ENCODE measurements around the gene EFHC1. TPM values are rescaled to one million over a fixed set of nuclear protein-coding genes. Genes with fewer than 3 reads are reported as not detected.

Gene EFHC1
- total RNA-seq, 2 donors from 2014 or later = 3.1 to 3.7 TPM

GRCh38 chr6:52508261-52508739 lies 88.2 kb downstream of the EFHC1 start:
- Mint-ChIP-seq H3K4me1 (no peaks in the 10 kb centered on the region), H3K27ac (peak overlapping the region; percentile 37), H3K4me3 (no peak overlapping the region), H3K27me3 (no peaks in the 10 kb centered on the region), H3K36me3 (ENCODE audit: low read depth) (peaks cover 34% of the 10 kb centered on the region), H3K9me3 (no peaks in the 10 kb centered on the region)
- ATAC-seq (replicated peaks) = no peak

DNA sequence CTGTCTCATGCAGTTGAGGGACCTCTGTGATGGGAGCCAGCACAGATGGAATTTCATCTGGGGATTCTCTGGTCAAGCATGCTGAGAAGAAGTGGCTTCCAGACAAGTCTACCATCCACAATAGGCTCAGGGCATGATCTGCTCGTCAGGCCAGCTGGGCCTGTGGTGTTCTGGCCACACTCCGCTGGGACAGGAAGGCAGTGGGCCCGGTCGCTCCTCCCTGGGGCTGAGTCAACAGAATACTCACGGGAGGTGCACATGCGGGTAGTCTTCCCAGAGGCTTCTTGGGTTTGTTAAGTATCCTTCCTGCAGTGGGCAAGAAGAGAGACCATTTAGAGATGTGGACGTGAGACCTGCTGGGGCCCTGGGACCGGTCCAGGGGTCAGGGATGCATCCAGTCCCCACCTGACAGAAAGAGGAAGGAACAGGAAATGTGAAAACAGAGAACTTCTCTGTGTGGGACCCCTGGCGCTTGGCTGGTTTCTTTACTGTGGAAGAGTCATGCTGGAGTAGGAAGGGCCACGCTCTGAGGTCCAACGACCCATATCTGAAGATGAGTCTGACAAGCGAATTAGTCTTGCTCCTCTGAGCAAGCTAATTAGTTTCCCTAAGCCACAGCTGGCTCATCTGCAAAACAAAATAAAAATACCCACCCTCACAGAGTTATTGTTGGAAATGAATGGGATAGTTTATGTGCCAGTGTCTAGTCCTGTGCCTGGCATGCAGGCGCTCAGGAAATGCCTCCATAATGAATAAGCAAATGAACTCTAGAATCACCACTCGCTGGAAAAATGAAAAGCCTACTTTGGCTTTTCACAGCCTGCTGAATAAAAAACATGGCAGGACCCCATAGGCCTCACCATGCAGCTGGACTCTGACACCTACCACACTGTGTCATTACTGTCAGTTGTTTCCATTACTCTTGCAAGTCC lies 89.4 kb downstream of the EFHC1 start:
- H3K4me3 Mint-ChIP-seq = no peak overlapping the region
- peaks cover 44% of the 10 kb centered on the region for H3K36me3 Mint-ChIP-seq (ENCODE audit: low read depth)
- H3K4me1 Mint-ChIP-seq = no peaks in the 10 kb centered on the region
- ATAC-seq (replicated peaks) = no peak
- no peaks in the 10 kb centered on the region for H3K9me3 Mint-ChIP-seq
- H3K27me3 Mint-ChIP-seq = no peaks in the 10 kb centered on the region
- no peak overlapping the region for H3K27ac Mint-ChIP-seq

GRCh38 chr6:52510213-52510562 lies 90.0 kb downstream of the EFHC1 start:
- Mint-ChIP-seq H3K36me3 (ENCODE audit: low read depth) (peaks cover 50% of the 10 kb centered on the region), H3K4me3 (no peak overlapping the region), H3K27me3 (no peaks in the 10 kb centered on the region), H3K4me1 (no peaks in the 10 kb centered on the region), H3K9me3 (no peaks in the 10 kb centered on the region), H3K27ac (no peak overlapping the region)
- no peak for ATAC-seq (replicated peaks)

DNA sequence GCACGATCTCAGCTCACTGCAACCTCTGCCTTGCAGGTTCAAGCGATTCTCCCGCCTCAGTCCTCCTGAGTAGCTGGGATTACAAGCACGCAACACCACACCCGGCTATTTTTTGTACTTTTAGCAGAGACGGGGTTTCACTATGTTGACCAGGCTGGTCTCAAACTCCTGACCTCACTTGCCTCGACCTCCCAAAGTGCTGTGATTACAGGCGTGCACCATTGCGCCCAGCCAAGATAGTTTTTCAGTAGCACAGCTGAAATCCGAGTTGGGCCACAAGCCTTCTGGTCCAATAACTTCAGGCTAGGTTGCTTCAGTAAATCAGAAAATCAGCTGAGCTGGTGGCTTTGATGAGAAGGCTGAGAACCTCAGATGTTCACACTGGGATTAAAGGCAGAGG lies 91.0 kb downstream of the EFHC1 start:
- no peak for ATAC-seq (replicated peaks)
- Mint-ChIP-seq H3K4me3 (no peak overlapping the region), H3K9me3 (no peaks in the 10 kb centered on the region), H3K4me1 (no peaks in the 10 kb centered on the region), H3K27ac (no peak overlapping the region), H3K36me3 (ENCODE audit: low read depth) (peaks cover 59% of the 10 kb centered on the region), H3K27me3 (no peaks in the 10 kb centered on the region)

DNA sequence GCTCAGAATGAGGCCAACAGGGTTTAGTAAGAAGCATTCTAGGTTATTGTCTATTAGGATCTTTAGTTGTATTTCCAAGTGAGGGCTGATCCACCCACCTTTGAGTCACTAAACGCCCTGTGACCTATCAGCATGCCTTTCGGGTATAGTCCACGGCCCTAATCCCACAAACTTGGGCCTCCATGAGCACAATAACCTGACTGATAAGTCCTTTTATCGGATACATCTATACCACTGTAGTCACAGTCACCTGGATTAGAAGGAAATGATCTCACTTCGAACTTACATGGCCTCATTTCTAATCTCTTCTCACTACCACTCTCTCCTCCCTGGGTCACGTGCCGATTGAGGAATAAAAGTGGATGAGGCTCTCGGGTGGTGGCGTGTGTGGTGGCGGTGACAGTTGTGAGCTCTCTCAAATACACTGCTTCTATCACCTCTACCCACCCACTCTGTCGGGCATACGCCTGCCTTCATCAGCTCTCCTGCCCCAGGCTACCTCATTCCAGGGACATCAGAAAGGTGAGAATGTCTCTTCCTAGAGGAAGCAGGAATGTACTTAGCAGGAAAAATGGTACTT lies 91.5 kb downstream of the EFHC1 start:
- Mint-ChIP-seq H3K36me3 (ENCODE audit: low read depth) (peaks cover 59% of the 10 kb centered on the region), H3K27ac (no peak overlapping the region), H3K27me3 (no peaks in the 10 kb centered on the region), H3K9me3 (no peaks in the 10 kb centered on the region), H3K4me3 (no peak overlapping the region), H3K4me1 (no peaks in the 10 kb centered on the region)
- no peak for ATAC-seq (replicated peaks)

- H3K36me3 Mint-ChIP-seq (ENCODE audit: low read depth) = peaks cover 59% of the 10 kb centered on the region
- ATAC-seq (replicated peaks) = no peak
- H3K4me1 Mint-ChIP-seq = no peaks in the 10 kb centered on the region
- H3K27ac Mint-ChIP-seq = no peak overlapping the region
- no peaks in the 10 kb centered on the region for H3K27me3 Mint-ChIP-seq
- H3K9me3 Mint-ChIP-seq = no peaks in the 10 kb centered on the region
- H3K4me3 Mint-ChIP-seq = no peak overlapping the region
Observed at GRCh38 chr6:52512199-52512598, 92.1 kb downstream of the EFHC1 start.

- Mint-ChIP-seq H3K36me3 (ENCODE audit: low read depth) (peaks cover 46% of the 10 kb centered on the region), H3K27ac (no peak overlapping the region), H3K4me3 (no peak overlapping the region), H3K4me1 (peaks cover 5% of the 10 kb centered on the region), H3K9me3 (no peaks in the 10 kb centered on the region), H3K27me3 (no peaks in the 10 kb centered on the region)
- ATAC-seq (replicated peaks) = no peak
Observed at GRCh38 chr6:52513464-52513863, 93.3 kb downstream of the EFHC1 start.

- no peak for ATAC-seq (replicated peaks)
- peaks cover 43% of the 10 kb centered on the region for H3K36me3 Mint-ChIP-seq (ENCODE audit: low read depth)
- H3K9me3 Mint-ChIP-seq = no peaks in the 10 kb centered on the region
- no peak overlapping the region for H3K4me3 Mint-ChIP-seq
- H3K27me3 Mint-ChIP-seq = no peaks in the 10 kb centered on the region
- H3K27ac Mint-ChIP-seq = no peak overlapping the region
- H3K4me1 Mint-ChIP-seq = peaks cover 5% of the 10 kb centered on the region
Observed at GRCh38 chr6:52513896-52514295, 93.8 kb downstream of the EFHC1 start.

GRCh38 chr6:52514514-52514913 lies 94.4 kb downstream of the EFHC1 start:
- no peak for ATAC-seq (replicated peaks)
- Mint-ChIP-seq H3K27ac (peak overlapping the region; percentile 65), H3K9me3 (no peaks in the 10 kb centered on the region), H3K4me1 (peaks cover 5% of the 10 kb centered on the region), H3K36me3 (ENCODE audit: low read depth) (peaks cover 48% of the 10 kb centered on the region), H3K27me3 (no peaks in the 10 kb centered on the region), H3K4me3 (no peak overlapping the region)

DNA sequence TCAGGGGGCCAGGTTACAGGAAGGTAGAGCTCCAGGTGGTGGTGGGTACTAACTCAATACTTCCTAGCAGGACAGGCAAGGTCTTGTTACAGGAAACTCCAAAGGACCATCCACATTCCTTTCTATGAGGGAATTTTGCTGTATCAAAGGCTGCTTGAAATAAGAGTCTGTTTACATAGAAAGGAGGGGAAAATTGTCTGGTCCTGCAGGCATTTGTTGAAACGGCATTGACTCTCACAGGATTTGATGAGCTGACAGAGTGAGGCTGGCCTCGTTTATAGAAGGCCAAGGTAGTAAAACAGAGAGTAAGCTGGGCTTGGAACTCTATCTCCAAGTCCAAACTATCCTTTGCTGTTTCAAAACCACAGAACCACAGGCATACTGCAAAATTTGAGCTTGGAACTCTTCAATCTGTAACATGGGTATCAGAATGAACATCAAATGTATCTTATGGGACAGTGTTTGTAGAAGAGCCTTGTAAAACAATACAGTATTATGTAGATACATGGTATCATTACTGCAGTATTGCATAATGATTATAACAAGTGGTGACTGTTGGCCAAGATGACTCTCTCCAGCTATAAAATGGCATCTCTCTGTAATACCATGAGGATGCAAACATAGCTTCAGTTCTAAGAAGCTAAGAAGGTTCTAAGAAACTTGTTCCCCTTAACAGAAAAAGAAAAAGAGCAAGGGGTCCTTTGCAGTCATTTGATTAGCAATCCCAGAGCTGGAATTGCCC lies 95.2 kb downstream of the EFHC1 start:
- peaks cover 52% of the 10 kb centered on the region for H3K36me3 Mint-ChIP-seq (ENCODE audit: low read depth)
- no peak for ATAC-seq (replicated peaks)
- H3K4me1 Mint-ChIP-seq = peaks cover 5% of the 10 kb centered on the region

DNA sequence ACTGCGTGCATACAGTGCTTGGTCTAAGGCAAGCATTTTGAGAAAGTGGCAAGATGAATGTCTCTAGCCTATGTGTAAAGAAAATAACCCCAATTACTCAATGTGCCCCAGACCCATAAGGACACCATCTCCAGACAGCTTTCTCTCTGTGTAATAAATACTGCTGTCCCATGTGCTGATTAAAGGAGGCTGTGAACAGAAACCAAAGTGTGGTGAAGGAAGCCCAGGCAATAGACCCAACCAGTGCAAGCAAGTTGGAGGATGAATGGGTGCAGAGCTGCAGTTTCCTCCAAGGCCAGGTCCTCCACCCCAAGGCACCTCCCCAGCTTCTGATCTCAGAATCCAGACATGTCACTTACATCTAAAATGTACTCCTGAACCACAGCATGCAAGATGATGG lies 96.1 kb downstream of the EFHC1 start:
- Mint-ChIP-seq H3K4me1 (peaks cover 5% of the 10 kb centered on the region), H3K27ac (no peak overlapping the region), H3K36me3 (ENCODE audit: low read depth) (peaks cover 44% of the 10 kb centered on the region), H3K4me3 (no peak overlapping the region), H3K27me3 (no peaks in the 10 kb centered on the region), H3K9me3 (no peaks in the 10 kb centered on the region)
- no peak for ATAC-seq (replicated peaks)

More for the DNA sequence above, 95.2 kb downstream of the EFHC1 start:
- no peak overlapping the region for H3K4me3 Mint-ChIP-seq
- no peaks in the 10 kb centered on the region for H3K9me3 Mint-ChIP-seq
- H3K27me3 Mint-ChIP-seq = no peaks in the 10 kb centered on the region
- peak overlapping the region; percentile 65 for H3K27ac Mint-ChIP-seq

GRCh38 chr6:52516943-52517342 lies 96.8 kb downstream of the EFHC1 start:
- no peaks in the 10 kb centered on the region for H3K9me3 Mint-ChIP-seq
- no peak for ATAC-seq (replicated peaks)
- H3K4me3 Mint-ChIP-seq = no peak overlapping the region
- peaks cover 5% of the 10 kb centered on the region for H3K4me1 Mint-ChIP-seq
- peaks cover 43% of the 10 kb centered on the region for H3K36me3 Mint-ChIP-seq (ENCODE audit: low read depth)
- no peaks in the 10 kb centered on the region for H3K27me3 Mint-ChIP-seq
- H3K27ac Mint-ChIP-seq = no peak overlapping the region

GRCh38 chr6:52517502-52518278 lies 97.5 kb downstream of the EFHC1 start:
- peak; percentile 99 for ATAC-seq (replicated peaks)
- Mint-ChIP-seq H3K36me3 (ENCODE audit: low read depth) (peaks cover 43% of the 10 kb centered on the region), H3K4me3 (no peak overlapping the region), H3K4me1 (peaks cover 5% of the 10 kb centered on the region), H3K9me3 (no peaks in the 10 kb centered on the region), H3K27ac (peak overlapping the region; percentile 81), H3K27me3 (no peaks in the 10 kb centered on the region)

Measured in activated T-helper 17 cell treated with anti-CD3 and anti-CD28 coated beads, Interleukin-2, amount 50 U/mL, for 72 hours (primary cell).